Kidney capillary endothelial cell (primary cell): ENCODE data around the gene PCDH9.
A peak's percentile ranks its signal among the peaks of the same experiment; 100 is the strongest.
"Not testable (repeated sequence)": the region's sequence is repeated elsewhere in the genome, so short reads cannot be mapped to it uniquely, and the experiment has no call there.

ENCODE experiments used
- DNase-seq: peaks from one replicate; pipeline ENCODE4 v3.0.0-alpha.2; 2018; ENCODE audit warnings: low spot score

PCDH9 gene

DNA sequence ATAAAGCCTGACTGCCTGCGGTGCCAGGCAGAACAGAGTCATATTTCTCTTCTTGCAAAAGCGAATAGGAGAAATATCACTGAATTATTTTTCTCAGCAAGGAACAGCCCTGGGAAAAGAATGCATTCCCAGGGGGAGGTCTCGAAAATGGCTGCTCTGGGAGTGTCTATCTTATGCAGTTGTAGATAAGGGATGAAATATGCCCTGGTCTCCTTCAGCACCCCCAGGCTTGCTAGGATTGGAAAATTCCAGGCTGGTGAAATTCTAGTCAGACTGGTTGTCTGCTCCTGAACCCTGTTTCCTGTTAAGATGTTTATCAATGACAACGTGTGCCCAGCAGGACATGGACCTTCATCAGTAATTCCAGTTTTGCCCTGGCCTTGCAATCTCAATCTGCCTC, 469.5 kb downstream of the PCDH9 start:
- not testable (repeated sequence) for DNase-seq

GRCh38 chr13:66759919-66760318, 470.2 kb downstream of the PCDH9 start:
- no peak for DNase-seq

DNA sequence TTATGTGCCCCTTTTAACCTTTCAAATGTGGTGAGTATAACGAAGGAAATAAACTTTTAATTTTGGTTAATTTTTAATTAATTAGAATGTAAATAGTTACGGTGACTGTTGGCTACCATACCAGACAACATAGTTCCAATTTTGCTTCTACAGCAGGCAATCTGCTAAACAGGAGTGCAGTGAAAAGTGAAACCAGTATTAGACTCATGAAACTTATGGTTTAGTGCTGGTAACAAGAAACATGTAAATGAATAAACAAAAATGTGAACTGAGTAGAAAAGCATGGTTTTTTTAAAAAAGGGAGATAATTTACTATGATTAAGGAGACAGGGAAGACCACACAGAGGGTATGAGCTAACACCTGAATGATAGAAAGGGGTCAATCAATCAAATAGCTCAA, 478.4 kb downstream of the PCDH9 start:
- DNase-seq: no peak

DNA sequence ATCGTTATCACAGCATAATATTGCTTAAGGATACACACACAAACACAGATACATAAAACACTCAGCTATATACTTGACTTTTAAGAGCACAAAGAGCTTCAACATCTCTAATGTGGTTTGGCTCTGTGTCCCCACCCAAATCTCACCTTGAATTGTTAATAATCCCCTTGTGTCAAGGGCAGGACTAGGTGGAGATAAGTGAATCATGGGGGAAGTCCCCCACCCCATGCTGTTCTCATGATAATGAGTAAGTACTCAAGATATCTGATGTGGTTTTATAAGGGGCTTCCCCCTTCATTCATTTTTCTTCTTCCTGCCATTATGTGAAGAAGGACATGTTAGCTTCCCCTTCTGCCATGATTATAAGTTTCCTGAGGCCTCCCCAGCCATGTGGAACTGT, 481.4 kb downstream of the PCDH9 start:
- DNase-seq: no peak

DNA sequence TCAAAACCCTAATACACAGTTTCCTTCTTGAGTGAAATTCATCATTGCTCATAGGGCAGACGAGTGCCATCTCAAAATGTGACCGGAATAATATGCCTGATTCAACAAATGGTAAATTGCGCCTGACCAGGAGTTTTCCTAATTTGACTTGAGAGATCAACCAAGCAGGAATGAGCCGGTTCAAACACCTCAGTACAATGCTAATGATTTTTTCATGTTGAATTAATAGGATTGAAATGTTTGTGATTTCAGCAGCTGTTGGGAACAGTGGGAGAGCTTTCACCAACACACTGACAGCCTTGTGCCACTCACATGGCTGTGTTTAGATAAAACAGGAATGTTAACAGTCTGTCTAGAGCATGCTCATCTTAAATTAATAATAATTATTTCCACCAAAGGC, 484.8 kb downstream of the PCDH9 start:
- DNase-seq: no peak

- no peak for DNase-seq
Observed at GRCh38 chr13:66723576-66723975, 506.6 kb downstream of the PCDH9 start.

- no peak for DNase-seq
Observed at GRCh38 chr13:66716538-66716937, 513.6 kb downstream of the PCDH9 start.

DNA sequence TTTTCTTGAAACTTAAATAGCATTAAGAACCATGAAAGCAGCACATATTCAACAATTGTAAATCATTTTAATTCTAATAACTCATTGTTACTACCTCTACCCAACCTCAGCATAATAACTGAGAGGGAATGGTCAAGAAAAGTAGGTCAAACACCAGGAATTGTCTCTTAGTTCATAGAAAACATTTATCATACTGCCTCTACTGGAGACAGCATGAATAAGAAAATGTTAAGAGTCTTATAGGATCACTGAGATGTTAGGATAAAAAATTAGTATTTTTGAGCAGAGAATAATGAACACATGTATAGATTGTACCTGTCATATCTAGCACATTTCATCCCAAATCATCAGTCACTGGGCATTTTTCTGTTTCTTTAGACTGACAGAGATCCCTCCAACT, 515.3 kb downstream of the PCDH9 start:
- DNase-seq: no peak

GRCh38 chr13:66704110-66704509, 526.0 kb downstream of the PCDH9 start:
- DNase-seq: no peak

GRCh38 chr13:66703597-66703996, 526.5 kb downstream of the PCDH9 start:
- no peak for DNase-seq

GRCh38 chr13:66700117-66700601, 530.0 kb downstream of the PCDH9 start:
- no peak for DNase-seq

DNA sequence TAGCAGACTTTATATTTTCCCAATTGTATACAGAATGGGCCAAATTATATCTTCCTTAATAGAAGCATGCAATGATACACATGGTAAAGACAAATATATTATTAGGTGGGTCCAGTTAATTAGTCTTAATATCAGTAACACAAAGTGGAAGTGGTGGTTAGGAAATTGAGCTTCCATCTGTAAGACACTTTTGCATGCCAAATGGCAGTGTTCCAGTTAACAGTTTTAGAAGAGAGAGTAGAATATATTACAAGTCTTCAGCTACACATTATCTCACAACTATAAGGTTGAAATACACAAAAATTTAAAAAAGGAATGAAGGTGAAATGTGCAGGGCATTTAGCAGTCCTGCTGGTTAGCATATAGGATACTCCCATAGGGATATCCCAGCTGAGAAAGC, 536.5 kb downstream of the PCDH9 start:
- no peak for DNase-seq

- DNase-seq: no peak
Observed at GRCh38 chr13:66691149-66691548, 539.0 kb downstream of the PCDH9 start.

GRCh38 chr13:66689628-66690027, 540.5 kb downstream of the PCDH9 start:
- peak; percentile 24 for DNase-seq

- peak; percentile 4 for DNase-seq
Observed at GRCh38 chr13:66689037-66689619, 541.0 kb downstream of the PCDH9 start.

- no peak for DNase-seq
Observed at GRCh38 chr13:66681403-66681802, 548.7 kb downstream of the PCDH9 start.

DNA sequence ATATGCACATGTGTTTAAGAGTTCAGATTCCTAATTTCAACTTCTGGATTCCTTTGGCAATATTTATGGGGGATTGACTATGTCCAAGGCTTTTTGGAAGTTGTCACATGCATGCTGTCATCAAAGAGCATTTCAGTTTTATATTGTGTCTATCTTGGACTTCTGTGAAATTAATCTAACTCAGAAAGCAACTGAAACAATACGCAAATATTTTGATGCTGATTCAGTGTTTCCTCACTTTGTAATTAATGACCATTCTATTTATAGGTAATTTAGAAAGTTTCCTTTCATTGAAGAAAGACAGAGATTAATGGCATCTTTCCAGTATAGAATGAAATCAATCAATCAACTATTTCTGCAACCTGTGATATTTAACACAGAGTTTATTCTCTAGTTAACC, 550.1 kb downstream of the PCDH9 start:
- no peak for DNase-seq

- DNase-seq: no peak
Observed at GRCh38 chr13:66675620-66676019, 554.5 kb downstream of the PCDH9 start.

DNA sequence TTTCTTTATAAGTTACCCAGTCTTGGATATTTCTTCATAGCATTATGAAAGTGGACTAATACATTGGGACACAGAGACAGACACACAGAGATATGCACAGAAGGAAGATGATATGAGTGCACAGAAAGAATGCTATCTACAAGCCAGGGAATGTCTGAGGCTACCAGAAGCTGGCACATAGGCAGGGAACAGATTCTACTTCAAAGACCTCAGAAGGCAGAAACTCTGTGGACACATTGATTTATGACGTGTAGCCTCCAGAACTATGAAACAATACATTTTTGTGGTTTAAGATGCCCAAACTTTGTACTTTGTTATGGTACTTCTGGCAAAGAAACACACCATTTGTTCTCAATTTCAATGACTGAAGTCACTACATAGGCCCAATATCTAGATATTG, 556.7 kb downstream of the PCDH9 start:
- DNase-seq: no peak

GRCh38 chr13:66665991-66666390, 564.1 kb downstream of the PCDH9 start:
- no peak for DNase-seq

- no peak for DNase-seq
Observed at GRCh38 chr13:66663711-66664110, 566.4 kb downstream of the PCDH9 start.

- DNase-seq: no peak
Observed at GRCh38 chr13:66663206-66663605, 566.9 kb downstream of the PCDH9 start.

DNA sequence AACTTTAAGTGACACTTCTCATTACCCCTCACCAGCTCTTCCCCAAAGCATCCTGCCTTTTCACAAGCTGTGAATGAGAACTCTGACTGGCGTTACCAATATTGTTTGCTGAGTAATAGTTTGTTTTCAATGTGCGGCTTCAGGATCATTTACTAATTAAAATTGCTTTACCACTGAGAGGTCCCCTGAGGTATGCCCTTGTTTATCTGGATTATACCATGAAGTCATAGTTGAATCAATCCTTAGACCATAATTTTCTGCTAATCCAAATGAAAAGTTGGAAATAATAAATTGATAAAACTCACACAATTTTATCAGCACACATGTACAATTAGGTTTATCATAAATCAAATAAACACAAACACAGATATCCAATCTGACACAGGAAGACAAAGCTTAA, 568.8 kb downstream of the PCDH9 start:
- no peak for DNase-seq

GRCh38 chr13:66660468-66660813, 569.7 kb downstream of the PCDH9 start:
- no peak for DNase-seq
